DND-41 (cell line): ENCODE data around the gene UROC1.

Source experiments
- ATAC-seq: fragments of 200-7000 bp; cut with Tn5 transposase; 3 replicates; pipeline ENCODE4 v1.9.1; 2021; ENCODE audit warnings: low read depth; ENCODE audit not compliant: insufficient read depth
- DNase-seq: peaks from one replicate; pipeline ENCODE4 v3.0.0-alpha.2; 2020
- H2AFZ ChIP-seq: 2 replicates; pipeline ENCODE4 v1.6.0; 2012; ENCODE audit warnings: low read depth, low read length
- H3K27ac ChIP-seq: 2 replicates; pipeline ENCODE4 v1.5.1; 2012; ENCODE audit warnings: low read length, inconsistent platforms
- H3K27me3 ChIP-seq: fragments of 200-600 bp; sonication (generic); 2 replicates; pipeline ENCODE4 v1.6.0; 2012; ENCODE audit warnings: low read length, mild to moderate bottlenecking, inconsistent platforms; ENCODE audit not compliant: insufficient read depth, poor library complexity
- H3K36me3 ChIP-seq: 2 replicates; pipeline ENCODE4 v1.5.1; 2012; ENCODE audit warnings: low read length, inconsistent platforms; ENCODE audit not compliant: insufficient read depth
- H3K4me1 ChIP-seq: 2 replicates; pipeline ENCODE4 v1.5.1; 2012; ENCODE audit warnings: mild to moderate bottlenecking, low read length; ENCODE audit not compliant: insufficient read depth
- H3K4me2 ChIP-seq: 2 replicates; pipeline ENCODE4 v1.6.0; 2012; ENCODE audit warnings: mild to moderate bottlenecking, moderate library complexity, low read length, inconsistent platforms; ENCODE audit not compliant: insufficient read depth
- H3K4me3 ChIP-seq, 2 experiments: fragments of 200-600 bp in 1 of 2; shearing (Covaris generic) in 1 of 2; 2 replicates each; pipeline ENCODE4 v1.5.1; 2012 to 2016; ENCODE audit warnings: inconsistent platforms in 2 of 2, low read length in 2 of 2, mild to moderate bottlenecking in 2 of 2, low read depth in 1 of 2, moderate library complexity in 1 of 2
- H3K79me2 ChIP-seq: 2 replicates; pipeline ENCODE4 v1.6.0; 2012; ENCODE audit warnings: low read length, inconsistent platforms; ENCODE audit not compliant: insufficient read depth
- H3K9ac ChIP-seq: 2 replicates; pipeline ENCODE4 v1.6.0; 2012; ENCODE audit warnings: low read depth, mild to moderate bottlenecking, inconsistent platforms, low read length, moderate library complexity
- H3K9me3 ChIP-seq: 2 replicates; pipeline ENCODE4 v1.5.1; 2012; ENCODE audit warnings: low read length, moderate library complexity, mild to moderate bottlenecking, inconsistent platforms; ENCODE audit not compliant: insufficient read depth, severe bottlenecking
- H4K20me1 ChIP-seq: 2 replicates; pipeline ENCODE4 v1.6.0; 2012; ENCODE audit warnings: low read length; ENCODE audit not compliant: insufficient read depth
- EZH2 ChIP-seq: IDR thresholded peaks from 3 replicates; pipeline ENCODE4 v1.6.1; 2012; ENCODE audit warnings: borderline replicate concordance, low read depth, mild to moderate bottlenecking, moderate library complexity, low read length, inconsistent platforms; ENCODE audit not compliant: severe bottlenecking
- TF ChIP-seq, protein P1 (sequence below): IDR thresholded peaks from 2 replicates; pipeline ENCODE4 v1.5.1; 2012; ENCODE audit warnings: borderline replicate concordance, low read length, moderate library complexity, mild to moderate bottlenecking; ENCODE audit not compliant: poor library complexity, severe bottlenecking; ENCODE audit errors: extremely low read depth

The UROC1 gene

GRCh38 chr3:126441256-126441880 is 76.2 kb downstream of the UROC1 start:
- no peak overlapping the region for H3K4me2 ChIP-seq
- H3K36me3 ChIP-seq, result peaks cover 71% of the 10 kb centered on the region
- no peak for DNase-seq
- no peak overlapping the region for H3K27ac ChIP-seq
- no peaks in the 10 kb centered on the region for H3K9me3 ChIP-seq
- H3K4me1 ChIP-seq, result no peaks in the 10 kb centered on the region
- TF ChIP-seq EZH2, result no peak
- TF ChIP-seq, protein P1, sequence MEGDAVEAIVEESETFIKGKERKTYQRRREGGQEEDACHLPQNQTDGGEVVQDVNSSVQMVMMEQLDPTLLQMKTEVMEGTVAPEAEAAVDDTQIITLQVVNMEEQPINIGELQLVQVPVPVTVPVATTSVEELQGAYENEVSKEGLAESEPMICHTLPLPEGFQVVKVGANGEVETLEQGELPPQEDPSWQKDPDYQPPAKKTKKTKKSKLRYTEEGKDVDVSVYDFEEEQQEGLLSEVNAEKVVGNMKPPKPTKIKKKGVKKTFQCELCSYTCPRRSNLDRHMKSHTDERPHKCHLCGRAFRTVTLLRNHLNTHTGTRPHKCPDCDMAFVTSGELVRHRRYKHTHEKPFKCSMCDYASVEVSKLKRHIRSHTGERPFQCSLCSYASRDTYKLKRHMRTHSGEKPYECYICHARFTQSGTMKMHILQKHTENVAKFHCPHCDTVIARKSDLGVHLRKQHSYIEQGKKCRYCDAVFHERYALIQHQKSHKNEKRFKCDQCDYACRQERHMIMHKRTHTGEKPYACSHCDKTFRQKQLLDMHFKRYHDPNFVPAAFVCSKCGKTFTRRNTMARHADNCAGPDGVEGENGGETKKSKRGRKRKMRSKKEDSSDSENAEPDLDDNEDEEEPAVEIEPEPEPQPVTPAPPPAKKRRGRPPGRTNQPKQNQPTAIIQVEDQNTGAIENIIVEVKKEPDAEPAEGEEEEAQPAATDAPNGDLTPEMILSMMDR, result no peak
- H4K20me1 ChIP-seq, result peaks cover 11% of the 10 kb centered on the region
- H3K4me3 ChIP-seq, result no peak overlapping the region
- H3K27me3 ChIP-seq, result no peaks in the 10 kb centered on the region
- no peak overlapping the region for H2AFZ ChIP-seq
- no peak for ATAC-seq
- no peak overlapping the region for H3K9ac ChIP-seq
- H3K79me2 ChIP-seq, result no peaks in the 10 kb centered on the region

DNA sequence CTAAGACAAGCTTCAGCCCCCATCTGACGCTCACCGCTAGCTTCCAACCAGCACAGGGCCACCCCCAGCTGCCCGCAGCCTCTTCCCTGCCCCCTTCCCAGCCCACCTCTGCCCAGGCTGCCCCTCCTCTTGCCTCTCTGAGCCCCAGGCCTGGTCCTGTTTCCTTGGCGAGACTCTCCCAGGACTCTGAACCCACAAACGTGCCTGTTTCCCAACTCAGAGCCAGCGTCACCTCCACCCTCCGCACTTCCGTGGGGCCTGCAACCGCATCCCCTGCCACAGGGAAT is 76.9 kb downstream of the UROC1 start:
- Histone ChIP-seq H4K20me1 (peaks cover 15% of the 10 kb centered on the region), H3K27ac (no peak overlapping the region), H3K27me3 (no peaks in the 10 kb centered on the region), H3K79me2 (no peaks in the 10 kb centered on the region), H3K9ac (no peak overlapping the region), H3K4me2 (no peak overlapping the region), H3K36me3 (peaks cover 75% of the 10 kb centered on the region), H2AFZ (no peak overlapping the region), H3K4me3 (no peak overlapping the region), H3K9me3 (no peaks in the 10 kb centered on the region), H3K4me1 (no peaks in the 10 kb centered on the region)
- ATAC-seq (no peak), DNase-seq (no peak)
- no peak for TF ChIP-seq EZH2
- TF ChIP-seq, protein P1, result no peak

DNA sequence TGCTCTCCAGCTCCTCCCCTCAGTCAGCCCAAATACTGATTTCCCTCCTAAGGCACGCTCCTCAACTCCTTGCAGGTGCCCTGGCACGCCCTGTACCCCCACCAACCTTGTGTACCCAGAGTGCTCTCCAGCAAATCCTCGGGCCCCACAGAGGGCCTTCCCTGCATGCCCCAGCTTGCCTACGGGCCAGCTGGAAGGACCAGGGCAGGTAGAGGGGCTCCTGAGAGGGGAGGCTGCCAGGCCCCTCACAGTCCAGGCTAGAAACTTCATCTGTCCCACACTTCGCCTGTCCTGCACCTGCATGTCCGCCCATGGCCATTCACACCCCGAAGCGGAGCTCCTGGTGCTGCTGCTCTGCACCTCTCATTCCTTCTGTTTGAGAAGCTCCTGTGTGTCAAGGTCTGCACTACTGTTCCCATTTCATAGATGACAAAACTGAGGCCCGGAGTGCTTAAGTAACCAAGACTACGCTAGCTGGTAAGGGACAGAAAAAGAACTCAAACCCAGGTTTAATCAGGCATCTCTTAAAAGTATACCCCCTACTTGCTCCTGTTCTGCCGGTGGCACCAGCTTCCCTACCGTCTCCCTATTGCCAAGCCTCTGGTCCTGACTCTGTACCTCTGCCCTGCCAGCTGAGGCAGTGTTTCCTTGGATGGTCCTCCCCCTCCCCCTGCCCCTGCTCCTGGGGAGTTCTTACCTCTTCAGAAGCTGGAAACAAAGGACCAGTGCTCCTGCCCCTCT is 77.4 kb downstream of the UROC1 start:
- Histone ChIP-seq H3K4me1 (no peaks in the 10 kb centered on the region), H3K4me3 (no peak overlapping the region), H3K27ac (no peak overlapping the region), H3K9ac (no peak overlapping the region), H3K36me3 (peaks cover 72% of the 10 kb centered on the region), H2AFZ (no peak overlapping the region), H3K9me3 (no peaks in the 10 kb centered on the region), H4K20me1 (peaks cover 14% of the 10 kb centered on the region), H3K27me3 (no peaks in the 10 kb centered on the region), H3K79me2 (no peaks in the 10 kb centered on the region), H3K4me2 (no peak overlapping the region)
- DNase-seq, result no peak
- no peak for ATAC-seq
- TF ChIP-seq, protein P1, result no peak
- no peak for TF ChIP-seq EZH2
